AG04450 (cell line): ENCODE data around the gene DFFB. TPM values are rescaled to one million over a fixed set of nuclear protein-coding genes. Genes with fewer than 3 reads are reported as not detected.

Experiments
- CTCF ChIA-PET: fragments of 300-600, 350-600 bp; formaldehyde crosslinking; extraction: SDS; loops from one replicate; lab custom pipeline; 2022; ENCODE audit warnings: antibody characterized with exemption, inconsistent platforms; lab: Charles Lee
- POLR2A ChIA-PET: fragments of 350-600 bp; formaldehyde crosslinking; extraction: SDS; loops from one replicate; lab custom pipeline; 2021; ENCODE audit warnings: antibody characterized with exemption, inconsistent platforms; lab: Yijun Ruan, JAX
- DNase-seq: peaks from one replicate; pipeline ENCODE4 v3.0.0-alpha.2; 2011; ENCODE audit warnings: low read depth, low spot score
- H3K27ac ChIP-seq: one replicate; pipeline ENCODE4 v1.5.1; 2012; ENCODE audit warnings: low read depth, low read length, control low read depth
- H3K27me3 ChIP-seq: one replicate; pipeline ENCODE4 v1.6.0; 2012; ENCODE audit warnings: low read length; ENCODE audit not compliant: control insufficient read depth, insufficient read depth
- H3K4me3 ChIP-seq: 2 replicates; pipeline ENCODE4 v1.5.1; 2011; ENCODE audit warnings: mild to moderate bottlenecking, low read depth, low read length, control low read depth
- H3K9me3 ChIP-seq: 2 replicates; pipeline ENCODE4 v1.5.1; 2012; ENCODE audit warnings: low read length; ENCODE audit not compliant: control insufficient read depth, insufficient read depth
- CTCF ChIP-seq: IDR thresholded peaks from 2 replicates; pipeline ENCODE4 v1.5.1; 2011; ENCODE audit warnings: low read depth, low read length, control low read depth, inconsistent platforms
- polyA plus RNA-seq: library from polyadenylated mRNA; depleted of rRNA; stranded (reverse); fragments of >200 nt; gene quantifications from 2 replicates; pipeline ENCODE4 v1.2.3, GENCODE V29; 2011

DFFB gene
- polyA plus RNA-seq, 1 experiment = 6.9 TPM

DNA sequence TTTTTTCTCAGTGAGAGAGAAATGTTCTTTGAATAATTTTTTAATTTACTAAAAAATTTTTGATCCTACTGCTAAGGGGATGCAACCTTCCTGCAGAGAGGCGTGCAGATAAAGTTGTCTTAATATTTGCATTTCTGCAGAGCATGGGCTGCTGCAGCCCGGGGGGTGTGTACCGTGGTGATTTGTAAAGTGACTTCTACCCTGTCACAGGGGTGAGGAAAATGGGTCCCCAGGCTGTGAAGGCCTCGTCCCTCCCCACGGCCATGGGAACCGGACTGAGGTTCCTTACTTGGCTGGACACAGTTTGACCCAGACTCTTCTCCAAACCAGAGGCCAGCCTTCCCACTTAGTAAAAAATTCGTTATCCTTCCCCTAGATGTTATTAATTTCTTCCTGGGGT, 52.3 kb downstream of the DFFB start:
- DNase-seq = no peak
- TF ChIP-seq CTCF = no peak
- H3K27me3 ChIP-seq = peaks cover 20% of the 10 kb centered on the region
- H3K9me3 ChIP-seq = peaks cover 4% of the 10 kb centered on the region; the same call in 1 of the 2 replicates
- POLR2A ChIA-PET = no interaction called here
- H3K4me3 ChIP-seq = no peak overlapping the region
- CTCF ChIA-PET = no interaction called here
- no peak overlapping the region for H3K27ac ChIP-seq

DNA sequence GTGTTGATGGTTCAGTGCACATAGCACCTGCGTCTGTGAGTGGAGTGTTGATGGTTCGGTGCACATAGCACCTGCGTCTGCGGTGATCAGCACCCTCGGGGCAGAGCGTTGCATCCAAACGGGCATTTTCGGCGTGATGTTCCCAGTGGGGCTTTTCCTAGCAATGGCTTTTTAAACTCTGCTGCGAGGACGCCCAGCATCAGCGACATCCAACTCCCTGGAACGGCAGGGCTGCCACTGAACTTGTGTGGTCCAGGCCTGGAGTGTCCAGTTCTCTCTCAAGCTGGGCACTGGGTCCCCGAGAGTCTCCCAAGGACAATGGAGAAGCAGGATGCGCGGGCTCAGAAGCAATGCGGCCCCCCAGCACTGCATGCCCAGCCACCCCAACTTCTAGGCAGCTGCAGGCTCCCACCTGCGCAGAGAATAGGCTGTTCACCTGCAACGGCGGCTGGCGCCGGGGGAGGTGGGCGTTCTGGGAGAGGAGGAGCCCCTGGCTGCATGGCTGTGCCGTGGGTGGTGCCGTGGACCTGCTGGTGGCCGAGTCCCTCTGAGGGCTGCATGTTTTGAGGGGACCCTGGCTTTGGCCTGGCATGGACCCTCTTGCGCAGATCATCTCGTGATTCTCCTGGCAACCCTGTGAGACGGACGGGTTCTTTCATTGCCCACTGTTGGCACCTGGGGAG, 52.9 kb downstream of the DFFB start:
- peaks cover 5% of the 10 kb centered on the region; the same call in 1 of the 2 replicates for H3K9me3 ChIP-seq
- peaks cover 20% of the 10 kb centered on the region for H3K27me3 ChIP-seq
- no peak overlapping the region for H3K4me3 ChIP-seq
- ChIA-PET CTCF (no interaction called here), POLR2A (no interaction called here)
- TF ChIP-seq CTCF = no peak
- DNase-seq = no peak
- no peak overlapping the region for H3K27ac ChIP-seq

GRCh38 chr1:3910857-3911845, 53.9 kb downstream of the DFFB start:
- H3K27ac ChIP-seq = no peak overlapping the region
- no peak overlapping the region for H3K4me3 ChIP-seq
- H3K27me3 ChIP-seq = peaks cover 18% of the 10 kb centered on the region
- peaks cover 5% of the 10 kb centered on the region; the same call in 1 of the 2 replicates for H3K9me3 ChIP-seq
- CTCF ChIA-PET = no interaction called here
- peak; percentile 63 for TF ChIP-seq CTCF
- DNase-seq = no peak
- POLR2A ChIA-PET = no interaction called here

GRCh38 chr1:3911981-3912808, 54.9 kb downstream of the DFFB start:
- CTCF ChIA-PET = no interaction called here
- no peak for TF ChIP-seq CTCF
- Histone ChIP-seq H3K9me3 (peaks cover 5% of the 10 kb centered on the region; the same call in 1 of the 2 replicates), H3K27me3 (peaks cover 17% of the 10 kb centered on the region), H3K27ac (no peak overlapping the region), H3K4me3 (no peak overlapping the region)
- no peak for DNase-seq
- POLR2A ChIA-PET = no interaction called here
